ENCODE measurements around the gene RUFY3. TPM values are rescaled to one million over a fixed set of nuclear protein-coding genes. Genes with fewer than 3 reads are reported as not detected.

The RUFY3 gene
- total and polyA plus RNA-seq, 2 of the 13 experiments (the other 11 are each of a cell fraction or from before 2014, with no cell fraction given): 17.9 to 25.3 TPM

GRCh38 chr4:70704215-70704930 lies 17.4 kb upstream of the RUFY3 start (continued):
- peak; percentile 77; the same call in 1 of the 2 replicates for TF ChIP-seq ATF7-NPFF (CRISPR knock-in tag; IDR thresholded peaks at IDR 0.05; ENCODE audit: low read depth)
- TF ChIP-seq ZNF616 (CRISPR knock-in tag; IDR thresholded peaks at IDR 0.05; ENCODE audit: low read depth): no peak; the same call in 1 of the 2 replicates
- peak; percentile 93 for TF ChIP-seq PATZ1 (CRISPR knock-in tag; IDR thresholded peaks at IDR 0.05)
- no peak for TF ChIP-seq RBM22 (optimal IDR thresholded peaks at IDR 0.05; ENCODE audit: low read length)
- peak; percentile 53; the same call in 1 of the 2 replicates for TF ChIP-seq ZNF501 (CRISPR knock-in tag; IDR thresholded peaks at IDR 0.05)
- no peak for TF ChIP-seq SRY (CRISPR knock-in tag; IDR thresholded peaks at IDR 0.05)
- peak; percentile 76 for TF ChIP-seq CBX1 (IDR thresholded peaks at IDR 0.05; ENCODE audit: low read depth)
- TF ChIP-seq GATAD2A (CRISPR knock-in tag; IDR thresholded peaks at IDR 0.05): 0 out of 2 replicates have a peak, but pooled peaks have one; percentile 29
- 0 out of 2 replicates have a peak, but pooled peaks have one; percentile 8 for TF ChIP-seq ZNF83 (CRISPR knock-in tag; IDR thresholded peaks at IDR 0.05; ENCODE audit: borderline replicate concordance)
- TF ChIP-seq ZNF343 (CRISPR knock-in tag; IDR thresholded peaks at IDR 0.05): peak; percentile 84; the same call in 1 of the 2 replicates
- TF ChIP-seq GZF1 (CRISPR knock-in tag; IDR thresholded peaks at IDR 0.05): no peak
- TF ChIP-seq ZC3H13 (CRISPR knock-in tag; IDR thresholded peaks at IDR 0.05): 0 out of 2 replicates have a peak, but pooled peaks have one; percentile 38
- TF ChIP-seq ZBTB21 (CRISPR knock-in tag; IDR thresholded peaks at IDR 0.05): no peak
- no peak for TF ChIP-seq ZSCAN5A (CRISPR knock-in tag; IDR thresholded peaks at IDR 0.05; ENCODE audit: borderline replicate concordance)
- TF ChIP-seq ZBTB7A (CRISPR knock-in tag; IDR thresholded peaks at IDR 0.05): peak; percentile 69; the same call in 1 of the 2 replicates
- peak; percentile 58; the same call in 1 of the 2 replicates for TF ChIP-seq PAXIP1 (CRISPR knock-in tag; conservative IDR thresholded peaks at IDR 0.05)
- TF ChIP-seq ZXDC (CRISPR knock-in tag; IDR thresholded peaks at IDR 0.05): peak; percentile 35; the same call in 1 of the 2 replicates
- 0 out of 2 replicates have a peak, but pooled peaks have one; percentile 7 for TF ChIP-seq ZNF768 (CRISPR knock-in tag; IDR thresholded peaks at IDR 0.05)
- peak; percentile 12; the same call in 1 of the 2 replicates for TF ChIP-seq RAD21 (CRISPR knock-in tag; IDR thresholded peaks at IDR 0.05)
- no peak for TF ChIP-seq MAF1 (CRISPR knock-in tag; IDR thresholded peaks at IDR 0.05; ENCODE audit: borderline replicate concordance)
